Esophagus mucosa (tissue), 1 donor: ENCODE measurements around the gene TMEM271. TPM values are rescaled to one million over a fixed set of nuclear protein-coding genes. Genes with fewer than 3 reads are reported as not detected.
"Not testable (repeated sequence)": the region's sequence is repeated elsewhere in the genome, so short reads cannot be mapped to it uniquely, and the experiment has no call there.

ENCODE experiments used
- ATAC-seq: fragments of 200-7000 bp; cut with Tn5 transposase; one replicate; pipeline ENCODE4 v1.9.1; 2020
- total RNA-seq: library from RNA; stranded (reverse); gene quantifications from one replicate; pipeline ENCODE4 v1.2.4, GENCODE V29; 2023
- donor health status: DM: yes; HTN: yes; CAD: no.

Gene TMEM271
- total RNA-seq, 1 donor from 2014 or later, result not detected

- no peak for ATAC-seq
These were observed 33.4 kb upstream of the TMEM271 start for GRCh38 chr4:609400-610050.

- no peak for ATAC-seq
These were observed 32.1 kb upstream of the TMEM271 start for GRCh38 chr4:608236-608635.

GRCh38 chr4:605702-606425, 29.8 kb upstream of the TMEM271 start:
- no peak for ATAC-seq

- ATAC-seq, result no peak
These were observed 28.0 kb upstream of the TMEM271 start for GRCh38 chr4:604131-604530.

- ATAC-seq, result peak; percentile 96
These were observed 26.5 kb upstream of the TMEM271 start for GRCh38 chr4:602559-602942.

- ATAC-seq, result no peak
These were observed 25.8 kb upstream of the TMEM271 start for GRCh38 chr4:601612-602558.

GRCh38 chr4:600850-601515, 24.9 kb upstream of the TMEM271 start:
- no peak for ATAC-seq

GRCh38 chr4:600166-600565, 24.1 kb upstream of the TMEM271 start:
- ATAC-seq, result no peak

- ATAC-seq, result no peak
These were observed 22.8 kb upstream of the TMEM271 start for GRCh38 chr4:598925-599324.

- ATAC-seq, result no peak
These were observed 16.9 kb upstream of the TMEM271 start for GRCh38 chr4:592825-593520.

- not testable (repeated sequence) for ATAC-seq
These were observed 16.1 kb upstream of the TMEM271 start for GRCh38 chr4:592178-592577.

GRCh38 chr4:590313-590841, 14.3 kb upstream of the TMEM271 start:
- no peak for ATAC-seq

- ATAC-seq, result no peak
These were observed 13.3 kb upstream of the TMEM271 start for GRCh38 chr4:589219-589963.

GRCh38 chr4:588351-588849, 12.3 kb upstream of the TMEM271 start:
- ATAC-seq, result no peak

GRCh38 chr4:587671-588350, 11.7 kb upstream of the TMEM271 start:
- ATAC-seq, result no peak

GRCh38 chr4:583820-584219, 7.7 kb upstream of the TMEM271 start:
- ATAC-seq, result no peak

GRCh38 chr4:581753-582361, 5.8 kb upstream of the TMEM271 start:
- no peak for ATAC-seq

GRCh38 chr4:581181-581580, 5.1 kb upstream of the TMEM271 start:
- no peak for ATAC-seq

- ATAC-seq, result no peak
These were observed 3.6 kb upstream of the TMEM271 start for GRCh38 chr4:579543-580175.
